ENCODE results near the gene DEPDC5. TPM values are rescaled to one million over a fixed set of nuclear protein-coding genes. Genes with fewer than 3 reads are reported as not detected.

The DEPDC5 gene
- total and polyA plus RNA-seq, 2 of the 8 experiments (the other 6 are each of a cell fraction or from before 2014, with no cell fraction given), result 18.3 to 26.5 TPM

GRCh38 chr22:31742115-31742514 is 11.7 kb upstream of the DEPDC5 start:
- Histone ChIP-seq H2BK120ac (replicated peaks; ENCODE audit: low read depth, low read length) (no peak overlapping the region), H4K5ac (ENCODE audit: insufficient read length, low read depth, low read length) (no peak overlapping the region), H3K56ac (replicated peaks; ENCODE audit: insufficient read length, low read depth, low read length) (no peak overlapping the region), H2BK15ac (ENCODE audit: low read length) (no peak overlapping the region), H3K4me3 (ENCODE audit: extremely low read depth in 1 of 4, insufficient read depth in 2 of 4, low read depth in 3 of 4, low read length in 4 of 4) (no peak overlapping the region), H3K4me2 (ENCODE audit: insufficient read depth in 1 of 2, low read depth in 2 of 2, low read length in 2 of 2) (no peak overlapping the region), H3K27ac (ENCODE audit: low read depth, low read length) (no peak overlapping the region), H3K79me1 (ENCODE audit: low read depth, low read length) (peaks cover 3% of the 10 kb centered on the region; the same call in 1 of the 2 replicates), H4K91ac (replicated peaks; ENCODE audit: insufficient read length, low read length) (no peak overlapping the region), H3K4ac (replicated peaks; ENCODE audit: insufficient read length, low read depth, low read length) (no peak overlapping the region), H3K9me3 (ENCODE audit: insufficient read depth in 2 of 2, low read depth in 1 of 2, low read length in 1 of 2) (no peaks in the 10 kb centered on the region), H3K27me3 (replicated peaks in 1 of 4; ENCODE audit: control insufficient read depth in 3 of 4, extremely low read depth in 1 of 4, insufficient read depth in 3 of 4, low read length in 3 of 4) (no peaks in the 10 kb centered on the region), H3K23ac (ENCODE audit: insufficient read length) (no peak overlapping the region), H2BK20ac (ENCODE audit: low read length) (no peak overlapping the region), H4K8ac (ENCODE audit: extremely low read depth, insufficient read depth, low read length) (no peak overlapping the region), H3K14ac (ENCODE audit: insufficient read length) (no peak overlapping the region), H3K4me1 (replicated peaks in 1 of 4; ENCODE audit: control insufficient read depth in 3 of 4, insufficient read depth in 4 of 4, low read length in 3 of 4) (peaks cover 0 to 2% (median 0%) of the 10 kb centered on the region in 4 experiments; a peak in 1 of 7 replicates), H3K9ac (replicated peaks in 1 of 4; ENCODE audit: extremely low read depth in 1 of 4, low read depth in 3 of 4, low read length in 3 of 4) (no peak overlapping the region), H4K20me1 (replicated peaks in 1 of 2; ENCODE audit: control insufficient read depth in 1 of 2, insufficient read depth in 2 of 2, low read length in 2 of 2) (peaks cover 4 to 7% of the 10 kb centered on the region in 2 experiments), H2BK12ac (ENCODE audit: low read depth, low read length) (no peak overlapping the region), H2AFZ (ENCODE audit: low read length) (no peak overlapping the region), H3K23me2 (ENCODE audit: low read depth, low read length) (no peaks in the 10 kb centered on the region), H3K36me3 (ENCODE audit: control insufficient read depth in 2 of 4, insufficient read depth in 4 of 4, low read length in 3 of 4) (peaks cover 7 to 43% (median 16%) of the 10 kb centered on the region in 4 experiments), H2BK5ac (ENCODE audit: low read depth, low read length) (no peak overlapping the region), H3K18ac (ENCODE audit: extremely low read depth, low read length) (no peak overlapping the region), H3K79me2 (ENCODE audit: control insufficient read depth in 1 of 2, insufficient read depth in 2 of 2, low read length in 2 of 2) (peaks cover 18 to 89% of the 10 kb centered on the region in 2 experiments), H2AK5ac (ENCODE audit: low read depth, low read length) (no peak overlapping the region)
- DNase-seq (ENCODE audit: low read depth in 1 of 2, low spot score in 2 of 2), result no peak
- FAIRE-seq, result no peak
- POLR2A ChIA-PET (ENCODE audit: partially characterized antibody), result no interaction called here
- CTCF ChIA-PET (ENCODE audit: partially characterized antibody), result no interaction called here
- 96% methylated on average over 3 of the region's 3 CpGs; no CpG with 5 or more reads in 1 of the 2 experiments for WGBS, 2 experiments (ENCODE audit: extremely low coverage in 1 of 2, insufficient coverage in 1 of 2, insufficient read length in 1 of 2, insufficient replicate concordance in 2 of 2, low coverage in 1 of 2, low lambda C conversion rate in 2 of 2, missing lambda C conversion rate in 1 of 2)
- TF ChIP-seq RNF2 (IDR thresholded peaks at IDR 0.05; ENCODE audit: borderline replicate concordance, low read depth, low read length, missing control alignments, poor library complexity, severe bottlenecking) (no peak), MAX (IDR thresholded peaks at IDR 0.05) (no peak), RXRA (IDR thresholded peaks at IDR 0.05; ENCODE audit: insufficient read depth, low read depth, low read length) (no peak), SIX5 (IDR thresholded peaks at IDR 0.05; ENCODE audit: low read depth, low read length) (no peak), SAP30 (IDR thresholded peaks at IDR 0.05; ENCODE audit: insufficient read depth, insufficient replicate concordance, low read length) (no peak), SP1 (IDR thresholded peaks at IDR 0.05; ENCODE audit: low read depth, low read length) (no peak), E2F6 (IDR thresholded peaks at IDR 0.05) (no peak), JUND (IDR thresholded peaks at IDR 0.05; ENCODE audit: low read length) (no peak), FOSL1 (IDR thresholded peaks at IDR 0.05; ENCODE audit: insufficient read depth, low read depth, low read length) (no peak), POLR2A (IDR thresholded peaks at IDR 0.05; ENCODE audit: control extremely low read depth in 1 of 2, low read depth in 2 of 2, low read length in 2 of 2) (no peak), RBBP5 (IDR thresholded peaks at IDR 0.05; ENCODE audit: borderline replicate concordance, low read depth, low read length) (no peak)
- TF ChIP-seq, protein P1, sequence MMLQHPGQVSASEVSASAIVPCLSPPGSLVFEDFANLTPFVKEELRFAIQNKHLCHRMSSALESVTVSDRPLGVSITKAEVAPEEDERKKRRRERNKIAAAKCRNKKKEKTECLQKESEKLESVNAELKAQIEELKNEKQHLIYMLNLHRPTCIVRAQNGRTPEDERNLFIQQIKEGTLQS (IDR thresholded peaks at IDR 0.05; ENCODE audit: insufficient read depth, low read depth, low read length), result no peak
